ENCODE measurements around the gene OVCA2. TPM values are rescaled to one million over a fixed set of nuclear protein-coding genes. Genes with fewer than 3 reads are reported as not detected.

The OVCA2 gene
- total and polyA plus RNA-seq, 4 donors = 16.1 to 30.6 (median 23.7) TPM

DNA sequence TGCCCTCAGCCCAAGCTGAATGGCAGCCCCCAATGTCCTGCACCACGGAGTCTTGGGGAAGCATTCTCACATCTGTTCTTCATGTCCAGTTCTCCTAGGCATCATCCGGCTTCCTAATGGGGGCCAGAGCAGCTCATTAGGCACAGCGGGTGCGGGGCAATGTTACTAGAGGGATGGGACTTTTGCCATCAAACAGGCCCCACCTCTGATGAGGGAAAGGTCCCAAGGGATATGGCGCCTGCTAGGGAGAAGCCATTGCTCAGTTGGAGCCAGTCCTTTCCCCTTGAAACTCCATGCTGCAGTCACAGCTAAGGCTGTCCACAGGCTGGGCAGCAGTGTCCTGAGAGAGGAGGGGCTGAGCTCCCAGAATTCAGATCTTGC is 13.6 kb upstream of the OVCA2 start:
- 94% methylated on average over 5 of the region's 5 CpGs for WGBS
- no peak for TF ChIP-seq RXRA (IDR thresholded peaks at IDR 0.05)
- no peak for TF ChIP-seq RAD21 (IDR thresholded peaks at IDR 0.05)
- no peak for TF ChIP-seq TAF1 (conservative IDR thresholded peaks at IDR 0.05)
- TF ChIP-seq, protein P1, sequence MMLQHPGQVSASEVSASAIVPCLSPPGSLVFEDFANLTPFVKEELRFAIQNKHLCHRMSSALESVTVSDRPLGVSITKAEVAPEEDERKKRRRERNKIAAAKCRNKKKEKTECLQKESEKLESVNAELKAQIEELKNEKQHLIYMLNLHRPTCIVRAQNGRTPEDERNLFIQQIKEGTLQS (IDR thresholded peaks at IDR 0.05) = no peak
- TF ChIP-seq, protein P2, sequence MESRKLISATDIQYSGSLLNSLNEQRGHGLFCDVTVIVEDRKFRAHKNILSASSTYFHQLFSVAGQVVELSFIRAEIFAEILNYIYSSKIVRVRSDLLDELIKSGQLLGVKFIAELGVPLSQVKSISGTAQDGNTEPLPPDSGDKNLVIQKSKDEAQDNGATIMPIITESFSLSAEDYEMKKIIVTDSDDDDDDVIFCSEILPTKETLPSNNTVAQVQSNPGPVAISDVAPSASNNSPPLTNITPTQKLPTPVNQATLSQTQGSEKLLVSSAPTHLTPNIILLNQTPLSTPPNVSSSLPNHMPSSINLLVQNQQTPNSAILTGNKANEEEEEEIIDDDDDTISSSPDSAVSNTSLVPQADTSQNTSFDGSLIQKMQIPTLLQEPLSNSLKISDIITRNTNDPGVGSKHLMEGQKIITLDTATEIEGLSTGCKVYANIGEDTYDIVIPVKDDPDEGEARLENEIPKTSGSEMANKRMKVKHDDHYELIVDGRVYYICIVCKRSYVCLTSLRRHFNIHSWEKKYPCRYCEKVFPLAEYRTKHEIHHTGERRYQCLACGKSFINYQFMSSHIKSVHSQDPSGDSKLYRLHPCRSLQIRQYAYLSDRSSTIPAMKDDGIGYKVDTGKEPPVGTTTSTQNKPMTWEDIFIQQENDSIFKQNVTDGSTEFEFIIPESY (IDR thresholded peaks at IDR 0.05) = no peak
- TF ChIP-seq SP1 (IDR thresholded peaks at IDR 0.05) = no peak
- no peak overlapping the region for H3K27ac ChIP-seq (ENCODE audit: low read depth in 1 of 2, low read length in 2 of 2)
- no peak for DNase-seq (ENCODE audit: low spot score)
- H3K4me1 ChIP-seq (ENCODE audit: control insufficient read depth in 4 of 4, insufficient read depth in 4 of 4, low read length in 3 of 4) = peaks cover 2 to 50% (median 33%) of the 10 kb centered on the region in 4 donors
- H3K4me3 ChIP-seq (ENCODE audit: low read depth in 1 of 3, low read length in 3 of 3) = no peak overlapping the region
- no peak overlapping the region for H3K9ac ChIP-seq (ENCODE audit: low read depth in 1 of 2, low read length in 2 of 2)
- no peaks in the 10 kb centered on the region for H3K36me3 ChIP-seq (ENCODE audit: control insufficient read depth in 4 of 4, insufficient read depth in 3 of 4, low read depth in 1 of 4, low read length in 3 of 4)
- H3K27me3 ChIP-seq (ENCODE audit: control insufficient read depth in 4 of 4, insufficient read depth in 4 of 4, low read length in 3 of 4) = no peaks in the 10 kb centered on the region
- H3K9me3 ChIP-seq (ENCODE audit: control insufficient read depth in 4 of 4, low read length in 3 of 4) = no peaks in the 10 kb centered on the region

DNA sequence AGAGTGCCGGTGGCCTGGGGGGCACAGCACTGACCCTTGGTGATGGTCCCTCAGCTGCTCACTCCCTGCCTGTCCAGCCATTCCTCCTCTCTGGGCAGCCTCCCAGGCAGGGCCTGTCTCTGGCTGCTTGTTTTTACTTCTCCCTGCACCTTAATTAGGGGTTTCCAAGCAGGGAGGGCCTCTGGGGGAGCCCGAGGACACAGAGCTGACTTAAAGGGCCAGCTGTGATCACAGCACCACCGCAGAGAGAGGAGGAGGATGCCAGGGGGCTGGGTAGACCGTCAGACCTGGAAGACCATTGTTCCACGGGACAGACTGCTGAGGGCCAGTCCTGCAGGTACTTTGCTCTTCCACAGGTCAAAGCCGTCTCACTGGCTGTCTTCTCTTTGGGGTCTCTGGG is 13.1 kb upstream of the OVCA2 start:
- H3K9ac ChIP-seq (ENCODE audit: low read depth in 1 of 2, low read length in 2 of 2) = no peak overlapping the region
- no peak for DNase-seq (ENCODE audit: low spot score)
- H3K36me3 ChIP-seq (ENCODE audit: control insufficient read depth in 4 of 4, insufficient read depth in 3 of 4, low read depth in 1 of 4, low read length in 3 of 4) = peaks cover 0 to 4% (median 0%) of the 10 kb centered on the region in 4 donors
- no peak for TF ChIP-seq RXRA (IDR thresholded peaks at IDR 0.05)
- TF ChIP-seq SP1 (IDR thresholded peaks at IDR 0.05) = no peak
- TF ChIP-seq TAF1 (conservative IDR thresholded peaks at IDR 0.05) = no peak
- no peak for TF ChIP-seq YY1 (IDR thresholded peaks at IDR 0.05)
- TF ChIP-seq HNF4A (conservative IDR thresholded peaks at IDR 0.05) = no peak
- TF ChIP-seq EGR1 (IDR thresholded peaks at IDR 0.05; ENCODE audit: low read depth in 2 of 2) = no peak
- TF ChIP-seq FOXA1 (IDR thresholded peaks at IDR 0.05) = no peak
- TF ChIP-seq, protein P1 (IDR thresholded peaks at IDR 0.05) = no peak
- no peak for TF ChIP-seq RAD21 (IDR thresholded peaks at IDR 0.05)
- TF ChIP-seq NR2F2 (IDR thresholded peaks at IDR 0.05) = no peak
- no peak for TF ChIP-seq JUND (IDR thresholded peaks at IDR 0.05)
- TF ChIP-seq HNF4G (IDR thresholded peaks at IDR 0.05) = no peak
- TF ChIP-seq, protein P3, sequence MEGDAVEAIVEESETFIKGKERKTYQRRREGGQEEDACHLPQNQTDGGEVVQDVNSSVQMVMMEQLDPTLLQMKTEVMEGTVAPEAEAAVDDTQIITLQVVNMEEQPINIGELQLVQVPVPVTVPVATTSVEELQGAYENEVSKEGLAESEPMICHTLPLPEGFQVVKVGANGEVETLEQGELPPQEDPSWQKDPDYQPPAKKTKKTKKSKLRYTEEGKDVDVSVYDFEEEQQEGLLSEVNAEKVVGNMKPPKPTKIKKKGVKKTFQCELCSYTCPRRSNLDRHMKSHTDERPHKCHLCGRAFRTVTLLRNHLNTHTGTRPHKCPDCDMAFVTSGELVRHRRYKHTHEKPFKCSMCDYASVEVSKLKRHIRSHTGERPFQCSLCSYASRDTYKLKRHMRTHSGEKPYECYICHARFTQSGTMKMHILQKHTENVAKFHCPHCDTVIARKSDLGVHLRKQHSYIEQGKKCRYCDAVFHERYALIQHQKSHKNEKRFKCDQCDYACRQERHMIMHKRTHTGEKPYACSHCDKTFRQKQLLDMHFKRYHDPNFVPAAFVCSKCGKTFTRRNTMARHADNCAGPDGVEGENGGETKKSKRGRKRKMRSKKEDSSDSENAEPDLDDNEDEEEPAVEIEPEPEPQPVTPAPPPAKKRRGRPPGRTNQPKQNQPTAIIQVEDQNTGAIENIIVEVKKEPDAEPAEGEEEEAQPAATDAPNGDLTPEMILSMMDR (IDR thresholded peaks at IDR 0.05; ENCODE audit: low read depth, low read length, missing input control) = no peak
- WGBS = 69% methylated on average over 6 of the region's 6 CpGs
- no peaks in the 10 kb centered on the region for H3K9me3 ChIP-seq (ENCODE audit: control insufficient read depth in 4 of 4, low read length in 3 of 4)
- no peaks in the 10 kb centered on the region for H3K27me3 ChIP-seq (ENCODE audit: control insufficient read depth in 4 of 4, insufficient read depth in 4 of 4, low read length in 3 of 4)
- H3K27ac ChIP-seq (ENCODE audit: low read depth in 1 of 2, low read length in 2 of 2) = no peak overlapping the region
- peaks cover 2 to 46% (median 31%) of the 10 kb centered on the region in 4 donors for H3K4me1 ChIP-seq (ENCODE audit: control insufficient read depth in 4 of 4, insufficient read depth in 4 of 4, low read length in 3 of 4)
- no peak overlapping the region for H3K4me3 ChIP-seq (ENCODE audit: low read depth in 1 of 3, low read length in 3 of 3)

Data from liver (tissue), 9 donors.